ENCODE measurements around the gene CTTNBP2NL. TPM values are rescaled to one million over a fixed set of nuclear protein-coding genes. Genes with fewer than 3 reads are reported as not detected.
"Not testable (repeated sequence)": the region's sequence is repeated elsewhere in the genome, so short reads cannot be mapped to it uniquely, and the experiment has no call there.

The CTTNBP2NL gene
- total RNA-seq, 1 donor: 32.2 TPM

DNA sequence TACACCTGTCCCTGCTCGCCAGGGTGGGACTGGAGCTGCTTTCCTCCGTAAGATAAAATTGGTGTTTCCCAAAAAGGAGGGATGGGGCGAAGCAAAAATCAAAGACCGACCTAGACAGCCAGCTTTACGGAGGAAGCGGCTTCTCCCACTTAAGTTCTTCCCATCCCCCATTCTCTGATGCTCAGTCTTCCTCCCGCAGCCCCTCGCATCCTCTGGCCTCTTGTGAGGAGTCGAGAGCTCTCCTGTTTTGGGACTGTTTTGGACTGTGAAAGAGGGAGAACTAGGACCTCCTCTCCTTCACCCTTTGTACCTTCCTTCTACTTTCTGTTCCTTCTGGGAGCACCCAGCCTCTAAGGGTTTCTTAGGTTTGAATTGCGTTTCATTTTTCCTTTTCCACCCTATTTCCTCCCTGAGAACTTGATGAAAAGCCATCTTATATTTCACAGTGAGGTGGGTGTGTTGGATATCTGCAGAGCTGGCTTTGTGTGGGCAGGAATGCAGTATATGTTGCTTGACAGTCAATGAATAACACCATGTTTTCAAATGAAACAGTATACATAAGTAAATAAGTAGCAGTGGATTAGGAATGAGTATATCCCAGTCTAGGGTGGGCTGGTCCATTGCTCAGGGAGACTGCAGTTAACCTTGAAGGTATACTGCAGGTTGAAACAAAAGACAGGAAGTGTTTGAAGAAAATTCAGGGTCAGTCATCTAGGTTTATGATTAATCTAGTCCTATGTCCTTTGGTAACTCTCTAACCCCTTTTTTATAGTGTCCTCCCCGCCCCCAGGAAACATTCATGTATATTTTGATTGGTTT, 848 bp downstream of the CTTNBP2NL start:
- H3K4me3 ChIP-seq (ENCODE audit: insufficient read depth, low read length): peak overlapping the region; percentile 97
- peak overlapping the region; percentile 82 for H3K4me2 ChIP-seq (ENCODE audit: insufficient read depth, low read length)
- no peaks in the 10 kb centered on the region for H3K27me3 ChIP-seq (ENCODE audit: insufficient read depth, low read length)
- H3K36me3 ChIP-seq (ENCODE audit: insufficient read depth, low read length): no peaks in the 10 kb centered on the region
- H3K4me1 ChIP-seq (ENCODE audit: insufficient read depth, low read length): peaks cover 46% of the 10 kb centered on the region
- peak overlapping the region; percentile 85 for H2AFZ ChIP-seq (ENCODE audit: low read length)
- H3K9me3 ChIP-seq (ENCODE audit: low read depth, low read length): no peaks in the 10 kb centered on the region
- no peak for DNase-seq (ENCODE audit: insufficient read length, low spot score, missing footprints)
- peaks cover 6% of the 10 kb centered on the region for H4K20me1 ChIP-seq (ENCODE audit: insufficient read depth, low read length)
- TF ChIP-seq, protein P1, sequence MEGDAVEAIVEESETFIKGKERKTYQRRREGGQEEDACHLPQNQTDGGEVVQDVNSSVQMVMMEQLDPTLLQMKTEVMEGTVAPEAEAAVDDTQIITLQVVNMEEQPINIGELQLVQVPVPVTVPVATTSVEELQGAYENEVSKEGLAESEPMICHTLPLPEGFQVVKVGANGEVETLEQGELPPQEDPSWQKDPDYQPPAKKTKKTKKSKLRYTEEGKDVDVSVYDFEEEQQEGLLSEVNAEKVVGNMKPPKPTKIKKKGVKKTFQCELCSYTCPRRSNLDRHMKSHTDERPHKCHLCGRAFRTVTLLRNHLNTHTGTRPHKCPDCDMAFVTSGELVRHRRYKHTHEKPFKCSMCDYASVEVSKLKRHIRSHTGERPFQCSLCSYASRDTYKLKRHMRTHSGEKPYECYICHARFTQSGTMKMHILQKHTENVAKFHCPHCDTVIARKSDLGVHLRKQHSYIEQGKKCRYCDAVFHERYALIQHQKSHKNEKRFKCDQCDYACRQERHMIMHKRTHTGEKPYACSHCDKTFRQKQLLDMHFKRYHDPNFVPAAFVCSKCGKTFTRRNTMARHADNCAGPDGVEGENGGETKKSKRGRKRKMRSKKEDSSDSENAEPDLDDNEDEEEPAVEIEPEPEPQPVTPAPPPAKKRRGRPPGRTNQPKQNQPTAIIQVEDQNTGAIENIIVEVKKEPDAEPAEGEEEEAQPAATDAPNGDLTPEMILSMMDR (IDR thresholded peaks at IDR 0.05; ENCODE audit: extremely low read depth, low read depth, low read length): no peak
- H3K79me2 ChIP-seq (ENCODE audit: insufficient read depth, low read length): peaks cover 62% of the 10 kb centered on the region
- H3K27ac ChIP-seq (ENCODE audit: low read depth, low read length): peak overlapping the region; percentile 92

DNA sequence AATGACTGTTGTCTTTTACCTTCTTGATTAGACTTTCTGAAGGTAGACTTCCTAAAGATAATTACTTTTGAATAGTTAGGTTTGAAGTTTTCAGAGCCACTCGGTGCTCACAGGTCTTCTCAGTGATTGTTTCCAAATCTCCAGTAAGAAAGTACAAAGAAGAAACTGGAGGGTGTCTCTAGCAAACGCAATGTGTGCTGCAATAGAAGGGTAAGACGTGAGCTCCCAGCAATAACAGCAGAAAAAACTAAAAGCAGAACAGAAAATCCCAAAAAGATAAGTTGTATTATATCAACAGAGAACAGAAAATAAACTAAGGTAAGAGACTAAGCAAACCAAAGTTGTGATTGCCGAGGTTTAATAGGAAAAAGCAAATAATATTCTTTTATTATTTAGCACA, 1.8 kb downstream of the CTTNBP2NL start:
- H3K27ac ChIP-seq (ENCODE audit: low read depth, low read length): peak overlapping the region; percentile 92
- H4K20me1 ChIP-seq (ENCODE audit: insufficient read depth, low read length): peaks cover 6% of the 10 kb centered on the region
- DNase-seq (ENCODE audit: insufficient read length, low spot score, missing footprints): no peak
- H3K79me2 ChIP-seq (ENCODE audit: insufficient read depth, low read length): peaks cover 68% of the 10 kb centered on the region
- H3K27me3 ChIP-seq (ENCODE audit: insufficient read depth, low read length): no peaks in the 10 kb centered on the region
- H3K4me3 ChIP-seq (ENCODE audit: insufficient read depth, low read length): peak overlapping the region; percentile 97
- H2AFZ ChIP-seq (ENCODE audit: low read length): no peak overlapping the region
- peaks cover 56% of the 10 kb centered on the region for H3K4me1 ChIP-seq (ENCODE audit: insufficient read depth, low read length)
- TF ChIP-seq, protein P1 (IDR thresholded peaks at IDR 0.05; ENCODE audit: extremely low read depth, low read depth, low read length): no peak
- no peaks in the 10 kb centered on the region for H3K36me3 ChIP-seq (ENCODE audit: insufficient read depth, low read length)
- no peaks in the 10 kb centered on the region for H3K9me3 ChIP-seq (ENCODE audit: low read depth, low read length)
- H3K4me2 ChIP-seq (ENCODE audit: insufficient read depth, low read length): peak overlapping the region; percentile 82

DNA sequence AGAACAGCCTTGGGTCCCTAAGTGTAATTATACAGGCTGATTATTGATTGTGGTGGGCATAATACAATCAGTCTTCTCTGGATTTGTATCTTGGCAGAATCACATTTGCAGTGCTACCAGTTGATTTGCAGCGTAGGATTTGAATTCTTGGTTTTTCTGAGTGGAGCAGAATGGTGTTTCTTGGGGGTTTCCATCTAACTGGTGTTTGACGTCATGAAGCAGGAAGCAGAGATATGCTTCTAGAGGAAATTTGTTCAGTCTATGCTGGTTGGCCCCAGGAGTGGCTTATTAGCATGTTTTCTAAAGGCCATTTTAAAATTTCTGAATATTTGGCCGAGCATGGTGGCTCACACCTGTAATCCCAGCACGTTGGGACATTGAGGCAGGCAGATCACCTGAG, 3.4 kb downstream of the CTTNBP2NL start:
- Histone ChIP-seq H4K20me1 (ENCODE audit: insufficient read depth, low read length) (peaks cover 6% of the 10 kb centered on the region), H2AFZ (ENCODE audit: low read length) (no peak overlapping the region), H3K4me3 (ENCODE audit: insufficient read depth, low read length) (no peak overlapping the region), H3K79me2 (ENCODE audit: insufficient read depth, low read length) (peaks cover 73% of the 10 kb centered on the region), H3K27me3 (ENCODE audit: insufficient read depth, low read length) (no peaks in the 10 kb centered on the region), H3K9me3 (ENCODE audit: low read depth, low read length) (no peaks in the 10 kb centered on the region), H3K27ac (ENCODE audit: low read depth, low read length) (no peak overlapping the region), H3K4me2 (ENCODE audit: insufficient read depth, low read length) (no peak overlapping the region), H3K4me1 (ENCODE audit: insufficient read depth, low read length) (peaks cover 57% of the 10 kb centered on the region), H3K36me3 (ENCODE audit: insufficient read depth, low read length) (no peaks in the 10 kb centered on the region)
- DNase-seq (ENCODE audit: insufficient read length, low spot score, missing footprints): no peak
- TF ChIP-seq, protein P1 (IDR thresholded peaks at IDR 0.05; ENCODE audit: extremely low read depth, low read depth, low read length): no peak

- H3K9me3 ChIP-seq (ENCODE audit: low read depth, low read length); H2AFZ ChIP-seq (ENCODE audit: low read length); H3K4me3 ChIP-seq (ENCODE audit: insufficient read depth, low read length); DNase-seq (ENCODE audit: insufficient read length, low spot score, missing footprints); H4K20me1 ChIP-seq (ENCODE audit: insufficient read depth, low read length); H3K27me3 ChIP-seq (ENCODE audit: insufficient read depth, low read length); H3K27ac ChIP-seq (ENCODE audit: low read depth, low read length); H3K36me3 ChIP-seq (ENCODE audit: insufficient read depth, low read length); H3K4me2 ChIP-seq (ENCODE audit: insufficient read depth, low read length): not testable (repeated sequence)
- H3K79me2 ChIP-seq (ENCODE audit: insufficient read depth, low read length): peaks cover 80% of the 10 kb centered on the region
- peaks cover 57% of the 10 kb centered on the region for H3K4me1 ChIP-seq (ENCODE audit: insufficient read depth, low read length)
Measured at GRCh38 chr1:112400706-112401105, 4.7 kb downstream of the CTTNBP2NL start.
